HG03558 (cell line): ENCODE measurements around the gene RNF17.
"Not testable (repeated sequence)": the region's sequence is repeated elsewhere in the genome, so short reads cannot be mapped to it uniquely, and the experiment has no call there.

Experiments used
- ATAC-seq: cut with Tn5 transposase; IDR thresholded peaks from one replicate; pipeline ENCODE4 v1.9.1; 2021; ENCODE audit warnings: moderate number of reproducible peaks; ENCODE audit not compliant: unreplicated experiment; ENCODE audit errors: extremely low read depth

Gene RNF17, protein sequence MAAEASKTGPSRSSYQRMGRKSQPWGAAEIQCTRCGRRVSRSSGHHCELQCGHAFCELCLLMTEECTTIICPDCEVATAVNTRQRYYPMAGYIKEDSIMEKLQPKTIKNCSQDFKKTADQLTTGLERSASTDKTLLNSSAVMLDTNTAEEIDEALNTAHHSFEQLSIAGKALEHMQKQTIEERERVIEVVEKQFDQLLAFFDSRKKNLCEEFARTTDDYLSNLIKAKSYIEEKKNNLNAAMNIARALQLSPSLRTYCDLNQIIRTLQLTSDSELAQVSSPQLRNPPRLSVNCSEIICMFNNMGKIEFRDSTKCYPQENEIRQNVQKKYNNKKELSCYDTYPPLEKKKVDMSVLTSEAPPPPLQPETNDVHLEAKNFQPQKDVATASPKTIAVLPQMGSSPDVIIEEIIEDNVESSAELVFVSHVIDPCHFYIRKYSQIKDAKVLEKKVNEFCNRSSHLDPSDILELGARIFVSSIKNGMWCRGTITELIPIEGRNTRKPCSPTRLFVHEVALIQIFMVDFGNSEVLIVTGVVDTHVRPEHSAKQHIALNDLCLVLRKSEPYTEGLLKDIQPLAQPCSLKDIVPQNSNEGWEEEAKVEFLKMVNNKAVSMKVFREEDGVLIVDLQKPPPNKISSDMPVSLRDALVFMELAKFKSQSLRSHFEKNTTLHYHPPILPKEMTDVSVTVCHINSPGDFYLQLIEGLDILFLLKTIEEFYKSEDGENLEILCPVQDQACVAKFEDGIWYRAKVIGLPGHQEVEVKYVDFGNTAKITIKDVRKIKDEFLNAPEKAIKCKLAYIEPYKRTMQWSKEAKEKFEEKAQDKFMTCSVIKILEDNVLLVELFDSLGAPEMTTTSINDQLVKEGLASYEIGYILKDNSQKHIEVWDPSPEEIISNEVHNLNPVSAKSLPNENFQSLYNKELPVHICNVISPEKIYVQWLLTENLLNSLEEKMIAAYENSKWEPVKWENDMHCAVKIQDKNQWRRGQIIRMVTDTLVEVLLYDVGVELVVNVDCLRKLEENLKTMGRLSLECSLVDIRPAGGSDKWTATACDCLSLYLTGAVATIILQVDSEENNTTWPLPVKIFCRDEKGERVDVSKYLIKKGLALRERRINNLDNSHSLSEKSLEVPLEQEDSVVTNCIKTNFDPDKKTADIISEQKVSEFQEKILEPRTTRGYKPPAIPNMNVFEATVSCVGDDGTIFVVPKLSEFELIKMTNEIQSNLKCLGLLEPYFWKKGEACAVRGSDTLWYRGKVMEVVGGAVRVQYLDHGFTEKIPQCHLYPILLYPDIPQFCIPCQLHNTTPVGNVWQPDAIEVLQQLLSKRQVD (N-terminal part only)

DNA sequence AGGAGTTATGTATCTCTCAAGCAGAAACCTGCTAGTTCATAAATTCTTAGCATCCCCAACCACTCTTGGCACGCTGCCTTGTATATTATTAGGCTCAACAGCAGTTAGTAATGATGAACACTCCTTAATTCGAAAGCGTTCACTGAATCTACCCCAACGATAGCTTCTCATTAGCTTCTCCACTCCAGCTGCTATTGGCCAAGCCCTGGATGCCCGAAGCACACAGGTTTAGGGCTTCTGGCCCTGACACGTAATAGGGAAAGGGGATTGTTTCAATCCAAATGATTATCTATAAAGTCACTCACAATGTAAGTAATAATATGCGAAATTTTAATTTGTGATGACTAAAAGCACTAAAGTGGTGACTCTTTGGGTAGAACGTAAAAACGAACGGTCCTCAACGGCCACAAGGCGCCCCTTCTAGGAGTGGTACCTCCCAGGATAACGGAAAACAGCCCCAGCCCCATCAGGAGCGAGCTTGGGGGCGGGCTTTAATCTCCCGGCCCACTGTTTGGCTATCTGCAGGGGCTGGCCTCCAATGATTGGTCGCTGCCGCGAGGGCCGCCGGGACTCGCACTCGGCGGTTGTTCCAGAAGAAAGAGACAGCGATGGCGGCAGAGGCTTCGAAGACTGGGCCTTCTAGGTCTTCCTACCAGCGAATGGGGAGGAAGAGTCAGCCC, at the start of gene RNF17:
Gene RNF17 (plus strand): TSS at position 574 of the 680 bp plus-strand sequence. CDS start 35 bp downstream, at position 609.
- no peak for ATAC-seq

DNA sequence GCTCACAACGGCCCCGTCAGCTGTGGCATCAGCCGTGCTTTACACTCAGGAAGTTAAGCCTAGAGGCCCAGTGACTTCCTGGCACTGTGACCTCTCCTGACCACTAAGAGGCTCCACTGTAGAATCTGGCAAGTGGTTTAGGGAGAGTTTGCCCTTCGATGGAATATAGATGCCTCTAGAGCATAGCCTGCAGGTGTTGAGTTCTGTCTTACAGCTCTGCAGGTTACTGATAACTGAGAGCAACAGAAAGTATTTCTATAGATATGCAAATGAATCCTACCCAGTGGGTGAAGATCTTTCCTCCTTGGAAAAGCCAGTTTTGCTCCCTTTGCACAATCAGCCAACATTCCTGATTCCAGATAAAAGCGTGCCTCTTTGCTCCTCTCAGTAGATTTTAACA, 48.0 kb upstream of the RNF17 start:
- no peak for ATAC-seq

DNA sequence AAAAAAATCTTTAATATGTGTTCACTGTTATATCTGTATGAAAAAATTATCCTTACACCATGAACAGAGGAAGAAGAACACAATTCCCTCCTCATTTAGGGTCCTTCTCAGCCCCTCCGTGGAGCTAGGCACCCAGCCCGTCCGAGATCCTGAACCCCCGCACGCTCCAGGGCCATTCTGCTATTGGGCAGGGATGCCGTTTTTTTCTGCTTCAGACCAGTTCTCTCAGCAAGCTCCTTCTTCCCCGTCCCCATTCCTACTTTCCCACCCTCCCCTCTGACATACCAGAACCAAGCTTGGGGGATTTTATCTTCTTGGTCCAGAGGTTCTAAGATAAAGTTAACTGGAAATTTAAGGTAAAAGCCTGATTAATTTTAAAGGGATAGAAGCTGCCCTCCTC, 47.5 kb upstream of the RNF17 start:
- ATAC-seq = no peak

DNA sequence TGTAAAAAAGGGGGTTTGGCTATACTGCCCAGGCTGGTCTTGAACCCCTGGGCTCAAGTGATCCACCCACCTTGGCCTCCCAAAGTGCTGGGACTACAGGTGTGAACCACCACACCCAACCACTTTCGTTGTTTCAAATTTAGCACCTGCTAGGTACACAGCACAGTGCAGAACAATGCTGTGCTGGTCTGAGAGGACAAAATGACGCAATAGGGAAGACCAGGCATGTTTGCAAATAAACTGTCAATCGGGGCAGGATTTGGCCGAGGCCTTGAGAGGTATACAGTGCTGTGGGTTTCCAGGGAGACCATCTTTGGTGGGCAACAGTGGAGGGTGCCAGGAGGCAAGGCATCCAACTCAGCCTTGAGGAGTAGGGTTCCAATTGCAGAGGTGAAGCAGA, 46.8 kb upstream of the RNF17 start:
- no peak for ATAC-seq

DNA sequence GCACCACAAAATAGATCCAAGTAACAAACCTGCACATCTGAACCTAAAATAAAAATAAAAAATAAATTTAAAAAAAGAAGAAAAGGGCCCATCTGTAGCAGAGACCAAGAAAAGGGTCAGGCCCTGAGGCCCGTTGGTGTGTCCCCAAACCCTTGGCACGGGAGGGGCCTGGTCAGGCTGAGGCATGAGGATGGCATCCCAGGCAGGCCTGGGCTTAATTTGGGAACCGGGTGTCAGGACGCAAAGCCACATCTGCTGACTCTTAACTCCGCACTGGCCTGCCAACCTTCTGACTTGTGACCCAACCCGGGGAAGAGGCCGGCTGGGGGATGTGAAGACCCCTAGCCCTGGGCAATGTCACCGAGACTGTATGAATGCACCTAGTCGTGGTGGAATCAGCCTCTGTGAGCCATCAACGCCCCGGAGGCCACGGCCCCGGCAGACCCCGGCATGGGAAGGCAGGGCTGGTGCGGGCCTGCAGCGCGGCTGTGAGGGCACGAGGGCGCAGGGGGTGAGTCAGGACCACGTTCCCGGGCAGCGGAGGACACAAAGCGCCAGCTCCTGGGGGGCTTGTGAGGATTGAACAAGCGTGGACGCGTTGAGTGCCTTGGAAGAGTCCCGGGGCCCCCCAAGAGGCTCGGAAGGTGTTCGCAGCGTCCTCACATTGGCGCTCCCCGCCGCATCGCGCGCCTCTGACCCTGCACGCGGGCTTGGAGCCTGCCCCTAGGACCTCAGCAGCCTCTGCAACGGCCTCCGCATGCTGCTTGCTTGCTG, 45.6 kb upstream of the RNF17 start:
- no peak for ATAC-seq

DNA sequence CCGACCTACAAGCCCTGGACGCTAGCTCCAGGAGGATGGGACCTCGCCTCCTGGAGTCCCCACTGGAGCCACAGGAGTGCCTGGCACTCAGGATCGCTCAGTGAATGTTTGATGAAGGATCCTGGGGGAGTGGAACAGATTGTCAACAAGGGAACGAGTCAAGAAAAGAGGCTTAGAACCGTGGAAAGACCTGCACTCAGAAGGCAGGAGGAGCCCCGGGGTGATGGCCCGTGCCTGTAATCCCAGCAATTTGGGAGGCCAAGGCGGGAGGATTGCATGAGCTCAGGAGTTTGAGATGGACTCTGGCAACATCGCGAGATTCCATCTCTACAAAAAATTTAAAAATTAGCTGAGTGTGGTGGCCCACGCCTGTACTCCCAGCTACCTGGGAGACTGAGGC, 44.8 kb upstream of the RNF17 start:
- ATAC-seq = no peak

DNA sequence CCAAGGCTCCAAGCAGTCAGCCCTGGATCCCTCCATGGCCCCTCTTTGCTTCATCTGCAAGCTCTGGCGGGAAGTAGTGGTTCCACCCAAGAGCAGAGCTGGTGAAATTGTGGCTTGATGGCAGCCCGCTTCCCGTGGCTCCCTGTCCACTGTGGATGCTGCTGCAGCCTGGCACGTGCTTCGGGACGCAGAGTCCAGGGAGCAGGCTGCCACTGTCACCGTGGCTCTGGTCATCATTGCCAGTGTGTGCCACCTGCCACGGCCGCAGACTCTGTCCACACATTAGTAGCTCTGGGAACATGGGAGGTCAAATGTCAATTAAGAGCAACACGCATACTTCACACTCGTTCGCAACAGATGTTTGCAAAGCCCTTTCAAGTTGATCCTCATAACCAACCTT, 40.8 kb upstream of the RNF17 start:
- ATAC-seq = no peak

DNA sequence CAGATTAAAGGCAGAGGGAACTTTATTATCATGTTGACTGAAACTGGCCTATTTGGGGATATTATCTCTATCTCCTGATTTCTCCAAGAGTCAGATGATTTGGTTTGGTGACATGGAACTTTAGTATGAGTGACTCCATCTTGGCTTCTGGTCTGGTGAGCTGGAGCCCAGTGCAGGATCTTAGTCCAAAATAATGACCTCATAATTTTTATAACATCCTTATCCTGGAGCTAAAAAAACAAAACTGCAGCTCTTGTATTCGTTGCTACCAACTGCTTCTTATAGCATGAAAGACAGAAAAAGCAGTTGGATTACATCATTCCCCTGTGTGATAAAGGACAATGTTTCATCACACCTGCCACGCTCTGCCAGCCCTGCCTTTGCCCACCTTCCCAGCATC, 39.3 kb upstream of the RNF17 start:
- ATAC-seq = no peak

DNA sequence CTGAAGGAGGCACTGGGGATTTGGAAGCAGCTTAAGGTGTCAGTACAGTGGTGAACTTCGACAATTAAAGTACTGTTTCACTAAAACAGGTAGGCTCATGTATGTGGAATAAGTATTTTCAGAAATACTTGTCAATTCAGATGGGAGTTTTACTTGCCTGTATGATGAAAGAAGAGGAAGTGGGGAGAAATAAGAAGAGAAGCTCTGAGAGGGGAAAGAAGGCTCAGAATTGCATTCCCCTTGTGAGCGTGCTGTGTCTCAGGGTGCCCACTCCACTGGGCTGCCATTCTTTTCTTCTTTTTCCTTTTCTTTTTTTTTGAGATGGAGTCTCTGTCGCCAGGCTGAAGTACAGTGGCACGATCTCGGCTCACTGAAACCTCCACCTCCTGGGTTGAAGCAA, 38.6 kb upstream of the RNF17 start:
- no peak for ATAC-seq

DNA sequence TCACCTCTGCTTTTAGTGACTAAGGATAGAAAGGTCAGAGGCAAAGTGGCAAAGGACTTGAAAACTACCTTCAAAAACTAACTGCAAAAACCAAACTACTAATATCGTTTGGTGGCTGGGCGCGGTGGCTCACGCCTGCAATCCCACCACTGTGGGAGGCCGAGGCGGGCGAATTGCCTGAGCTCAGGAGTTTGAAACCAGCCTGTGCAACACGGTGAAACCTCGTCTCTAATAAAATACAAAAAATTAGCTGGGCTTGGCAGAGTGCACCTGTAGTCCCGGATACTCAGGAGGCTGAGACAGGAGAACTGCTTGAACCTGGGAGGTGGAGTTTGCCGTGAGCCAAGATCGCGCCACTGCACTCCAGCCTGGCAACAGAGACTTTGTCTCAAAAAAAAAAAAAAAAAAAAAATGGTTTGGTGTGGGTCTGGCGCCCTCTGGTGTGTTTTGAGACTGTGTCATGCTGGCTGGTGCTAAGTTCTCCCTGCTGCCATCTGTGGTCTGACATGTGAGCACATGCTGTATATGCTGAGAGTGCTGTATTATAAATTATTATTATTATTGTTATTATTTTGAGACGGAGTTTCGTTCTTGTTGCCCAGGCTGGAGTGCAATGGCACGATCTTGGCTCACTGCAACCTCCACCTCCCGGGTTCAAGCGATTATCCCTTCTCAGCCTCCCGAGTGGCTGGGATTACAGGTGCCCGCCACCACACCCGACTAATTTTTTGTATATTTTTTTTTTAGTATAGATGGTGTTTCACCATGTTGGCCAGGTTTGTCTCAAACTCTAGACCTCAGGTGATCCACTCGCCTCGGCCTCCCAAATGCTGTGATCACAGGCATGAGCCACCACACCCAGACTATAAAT, 36.0 kb upstream of the RNF17 start:
- peak; percentile 80 for ATAC-seq

DNA sequence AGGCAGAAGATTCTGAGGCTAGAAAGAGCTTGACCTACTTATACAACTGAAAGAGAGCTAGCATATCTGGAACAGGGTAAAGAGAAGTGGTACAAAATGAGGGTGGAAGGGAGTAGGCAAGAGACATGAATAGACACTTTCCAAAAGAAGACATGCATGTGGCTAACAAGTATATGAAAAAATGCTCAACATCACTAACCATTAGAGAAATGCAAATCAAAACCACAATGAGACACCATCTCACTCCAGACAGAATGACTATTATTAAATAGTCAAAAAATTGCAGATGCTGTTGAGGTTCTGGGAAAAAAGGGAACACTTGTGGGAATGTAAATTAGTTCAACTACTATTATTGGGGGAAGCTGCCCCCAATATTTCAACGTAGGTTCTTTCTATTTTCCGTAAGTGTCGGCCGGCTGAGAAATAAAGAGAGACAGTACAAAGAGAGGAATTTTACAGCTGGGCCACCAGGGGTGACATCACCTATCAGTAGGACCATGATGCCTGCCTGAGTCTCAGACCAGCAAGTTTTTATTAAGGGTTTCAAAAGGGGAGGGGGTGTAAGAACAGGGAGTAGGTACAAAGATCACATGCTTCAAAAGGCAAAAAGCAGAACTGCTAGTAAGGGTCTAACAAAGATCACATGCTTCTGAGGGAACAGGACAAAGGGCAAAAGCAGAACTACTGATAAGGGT, 32.9 kb upstream of the RNF17 start:
- ATAC-seq = not testable (repeated sequence)

DNA sequence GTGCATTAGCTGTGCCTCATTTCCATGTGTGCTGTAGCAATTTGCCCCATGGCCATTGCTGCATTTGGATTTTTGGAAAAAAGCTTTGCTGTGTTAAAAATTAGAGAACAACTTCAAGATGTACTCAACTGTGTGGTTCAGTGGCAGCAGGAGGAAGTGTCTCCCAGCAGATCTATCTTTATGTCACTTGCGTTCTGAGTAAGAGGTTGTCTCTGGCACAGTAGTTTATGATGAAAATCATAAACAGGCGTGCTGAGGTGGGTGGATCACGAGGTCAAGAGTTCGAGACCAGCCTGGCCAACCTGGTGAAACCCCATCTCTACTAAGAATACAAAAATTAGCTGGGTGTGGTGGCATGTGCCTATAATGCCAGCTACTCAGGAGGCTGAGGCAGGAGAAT, 29.0 kb upstream of the RNF17 start:
- no peak for ATAC-seq

DNA sequence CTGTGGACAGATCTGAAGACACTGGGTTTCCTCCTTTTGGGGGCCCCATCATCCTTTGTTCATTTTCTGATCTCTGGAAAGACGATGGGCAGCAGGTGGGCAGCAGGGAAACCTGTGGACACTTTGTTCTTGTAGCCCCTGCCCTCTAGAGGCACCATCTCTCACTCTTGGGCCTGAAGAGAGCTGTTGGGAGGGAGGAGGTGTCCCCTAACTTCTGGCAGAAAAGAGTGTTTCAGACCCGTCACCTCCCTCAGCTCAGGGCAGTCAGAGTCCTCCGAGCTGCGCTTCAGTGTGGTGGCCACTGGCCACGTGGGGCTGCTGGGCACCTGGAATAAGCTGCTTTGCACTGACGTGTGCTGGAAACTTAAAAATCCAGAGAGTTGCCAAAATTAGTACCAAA, 26.9 kb upstream of the RNF17 start:
- no peak for ATAC-seq

DNA sequence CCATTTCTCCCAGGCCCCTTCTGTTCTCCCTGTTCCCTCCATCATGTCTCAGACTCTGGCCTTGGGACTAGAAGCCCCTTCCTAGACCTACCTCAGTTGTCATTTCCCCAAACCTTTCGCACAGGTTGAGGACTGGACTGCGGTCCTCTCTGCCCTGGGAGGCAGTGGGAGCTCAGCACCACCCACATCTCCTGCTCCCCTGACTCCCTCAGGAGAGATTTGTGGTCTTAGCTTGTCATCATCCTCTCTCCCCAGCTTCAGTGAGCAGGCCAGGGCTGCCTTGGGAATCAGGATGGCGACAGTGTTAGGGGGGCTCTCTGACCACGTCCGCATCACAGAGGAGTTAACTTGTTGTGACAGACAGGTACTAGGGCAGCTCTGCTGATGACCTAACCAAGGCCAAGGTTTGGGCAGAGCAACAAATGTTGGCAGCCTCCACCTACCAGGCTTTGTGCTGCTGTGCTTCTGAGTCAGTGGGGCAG, 25.6 kb upstream of the RNF17 start:
- no peak for ATAC-seq

DNA sequence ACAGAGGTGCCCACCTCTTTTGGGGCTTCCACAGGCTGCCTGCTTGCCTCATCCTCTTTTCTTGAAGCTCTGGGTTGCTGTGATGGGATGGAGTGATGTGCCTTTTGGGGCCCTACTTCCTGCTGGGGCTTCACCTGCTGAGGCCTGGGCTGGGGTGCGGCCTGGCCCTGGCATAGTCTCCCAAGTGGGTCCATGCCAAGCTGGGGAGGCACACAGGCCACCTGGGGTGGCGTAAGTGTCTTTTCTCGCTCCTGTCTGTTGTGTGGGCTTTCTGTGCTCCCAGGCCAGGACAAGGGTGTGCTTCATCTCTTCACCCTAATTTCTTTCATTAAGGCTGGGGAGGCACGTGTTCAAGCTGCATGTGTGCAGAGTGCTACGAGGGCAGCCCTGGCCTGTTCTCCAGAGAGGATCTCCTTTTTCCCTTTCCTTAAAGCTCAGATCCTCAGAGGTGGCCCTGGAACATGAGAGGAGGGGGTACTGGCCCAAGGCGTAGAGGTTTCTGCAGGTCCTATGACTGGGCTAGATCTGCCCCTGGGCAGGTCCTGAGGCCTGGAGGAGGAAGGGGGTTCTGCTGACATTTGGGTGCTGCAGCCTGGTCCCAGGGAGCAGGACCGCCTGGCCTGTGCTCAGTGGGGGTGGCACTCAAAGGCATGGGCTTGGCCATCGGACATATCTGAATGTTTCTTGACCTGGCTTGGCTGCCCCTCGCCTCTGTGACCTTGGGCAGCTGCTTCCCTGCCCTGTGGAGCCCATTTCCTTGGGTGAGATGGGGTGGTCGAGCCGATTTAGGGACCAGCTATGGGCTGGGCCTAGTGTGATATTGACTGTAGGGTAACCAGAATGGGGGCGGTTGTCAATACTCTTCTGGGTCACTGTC, 23.7 kb upstream of the RNF17 start:
- ATAC-seq = no peak

DNA sequence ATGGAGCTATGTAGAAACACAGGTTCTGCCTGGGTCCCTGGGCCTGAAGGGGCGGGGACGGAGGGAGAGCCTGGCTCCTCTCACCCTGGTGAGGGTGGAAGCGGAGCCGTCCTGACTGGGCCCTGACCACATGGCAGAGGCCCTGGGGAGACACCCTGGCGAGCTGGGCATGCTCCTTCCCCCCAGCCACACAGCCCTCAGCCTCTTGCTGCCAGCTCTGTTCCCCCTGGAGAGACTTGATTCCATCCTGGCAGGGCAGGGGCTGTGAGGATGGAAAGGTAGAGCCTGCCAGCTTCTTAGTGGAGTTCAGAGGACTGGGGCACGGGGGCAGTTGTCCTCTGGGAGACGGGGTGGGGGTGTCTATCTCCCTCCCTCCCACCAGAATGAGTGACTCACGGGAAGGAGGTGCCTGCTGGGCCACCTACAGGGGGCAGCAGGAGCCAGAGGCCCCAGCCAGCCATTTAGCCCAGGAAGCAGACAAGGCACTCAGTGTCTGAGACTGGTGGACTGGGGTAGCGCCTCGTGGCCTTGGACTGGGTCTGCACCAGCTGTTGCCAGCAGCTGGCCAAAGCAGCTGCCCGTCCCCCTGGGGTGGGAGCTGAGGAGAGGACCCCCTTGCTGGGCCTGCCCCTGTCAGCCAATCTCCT, 22.8 kb upstream of the RNF17 start:
- no peak for ATAC-seq
